ENCODE data around the gene ENHO. TPM values are rescaled to one million over a fixed set of nuclear protein-coding genes. Genes with fewer than 3 reads are reported as not detected.

Gene ENHO
- total RNA-seq, 1 donor from 2014 or later, result 1.6 TPM

GRCh38 chr9:34552606-34552981 is 29.8 kb upstream of the ENHO start:
- Mint-ChIP-seq H3K9me3 (ENCODE audit: low read depth) (no peaks in the 10 kb centered on the region), H3K27ac (ENCODE audit: unreplicated experiment) (no peak overlapping the region), H3K36me3 (ENCODE audit: low read depth) (no peaks in the 10 kb centered on the region), H3K4me1 (ENCODE audit: low read depth) (peaks cover 7% of the 10 kb centered on the region), H3K27me3 (ENCODE audit: low read depth) (peaks cover 13% of the 10 kb centered on the region), H3K4me3 (ENCODE audit: unreplicated experiment) (no peak overlapping the region)
- peak; percentile 78 for DNase-seq (ENCODE audit: low spot score)
- TF ChIP-seq CTCF (IDR thresholded peaks at IDR 0.05), result no peak

- H3K4me1 Mint-ChIP-seq (ENCODE audit: low read depth), result peaks cover 7% of the 10 kb centered on the region
- peaks cover 17% of the 10 kb centered on the region for H3K27me3 Mint-ChIP-seq (ENCODE audit: low read depth)
- H3K9me3 Mint-ChIP-seq (ENCODE audit: low read depth), result no peaks in the 10 kb centered on the region
- no peak overlapping the region for H3K4me3 Mint-ChIP-seq (ENCODE audit: unreplicated experiment)
- H3K27ac Mint-ChIP-seq (ENCODE audit: unreplicated experiment), result no peak overlapping the region
- no peaks in the 10 kb centered on the region for H3K36me3 Mint-ChIP-seq (ENCODE audit: low read depth)
- peak; percentile 81 for DNase-seq (ENCODE audit: low spot score)
- no peak for TF ChIP-seq CTCF (IDR thresholded peaks at IDR 0.05)
Observed at GRCh38 chr9:34551751-34552605, 29.2 kb upstream of the ENHO start.

- TF ChIP-seq CTCF (IDR thresholded peaks at IDR 0.05), result no peak
- Mint-ChIP-seq H3K36me3 (ENCODE audit: low read depth) (no peaks in the 10 kb centered on the region), H3K27me3 (ENCODE audit: low read depth) (peaks cover 17% of the 10 kb centered on the region), H3K9me3 (ENCODE audit: low read depth) (no peaks in the 10 kb centered on the region), H3K4me3 (ENCODE audit: unreplicated experiment) (no peak overlapping the region), H3K4me1 (ENCODE audit: low read depth) (peaks cover 9% of the 10 kb centered on the region), H3K27ac (ENCODE audit: unreplicated experiment) (no peak overlapping the region)
- peak; percentile 73 for DNase-seq (ENCODE audit: low spot score)
Observed at GRCh38 chr9:34550681-34551270, 28.0 kb upstream of the ENHO start.

GRCh38 chr9:34550016-34550680 is 27.4 kb upstream of the ENHO start:
- no peak for TF ChIP-seq CTCF (IDR thresholded peaks at IDR 0.05)
- H3K27ac Mint-ChIP-seq (ENCODE audit: unreplicated experiment), result no peak overlapping the region
- no peaks in the 10 kb centered on the region for H3K36me3 Mint-ChIP-seq (ENCODE audit: low read depth)
- H3K4me1 Mint-ChIP-seq (ENCODE audit: low read depth), result peaks cover 9% of the 10 kb centered on the region
- H3K9me3 Mint-ChIP-seq (ENCODE audit: low read depth), result no peaks in the 10 kb centered on the region
- peaks cover 23% of the 10 kb centered on the region for H3K27me3 Mint-ChIP-seq (ENCODE audit: low read depth)
- H3K4me3 Mint-ChIP-seq (ENCODE audit: unreplicated experiment), result no peak overlapping the region
- peak; percentile 81 for DNase-seq (ENCODE audit: low spot score)

GRCh38 chr9:34549407-34549732 is 26.6 kb upstream of the ENHO start:
- no peak for TF ChIP-seq CTCF (IDR thresholded peaks at IDR 0.05)
- Mint-ChIP-seq H3K9me3 (ENCODE audit: low read depth) (no peaks in the 10 kb centered on the region), H3K36me3 (ENCODE audit: low read depth) (no peaks in the 10 kb centered on the region), H3K27ac (ENCODE audit: unreplicated experiment) (no peak overlapping the region), H3K27me3 (ENCODE audit: low read depth) (peaks cover 29% of the 10 kb centered on the region), H3K4me3 (ENCODE audit: unreplicated experiment) (no peak overlapping the region), H3K4me1 (ENCODE audit: low read depth) (peaks cover 4% of the 10 kb centered on the region)
- no peak for DNase-seq (ENCODE audit: low spot score)
